Stimulated activated CD4-positive, alpha-beta T cell treated with anti-CD3 and anti-CD28 coated beads, Interleukin-12 subunit alpha, Interleukin-12 subunit beta, amount 100 ng/mL, for 24 hours (primary cell): ENCODE data around the gene ARHGAP22.
"Not testable (repeated sequence)": the region's sequence is repeated elsewhere in the genome, so short reads cannot be mapped to it uniquely, and the experiment has no call there.

Source experiments
- DNase-seq, 2 experiments: peaks; one replicate each; pipeline ENCODE4 v3.0.0-alpha.2; 2020; ENCODE audit warnings: low read depth in 2 of 2

Gene ARHGAP22

DNA sequence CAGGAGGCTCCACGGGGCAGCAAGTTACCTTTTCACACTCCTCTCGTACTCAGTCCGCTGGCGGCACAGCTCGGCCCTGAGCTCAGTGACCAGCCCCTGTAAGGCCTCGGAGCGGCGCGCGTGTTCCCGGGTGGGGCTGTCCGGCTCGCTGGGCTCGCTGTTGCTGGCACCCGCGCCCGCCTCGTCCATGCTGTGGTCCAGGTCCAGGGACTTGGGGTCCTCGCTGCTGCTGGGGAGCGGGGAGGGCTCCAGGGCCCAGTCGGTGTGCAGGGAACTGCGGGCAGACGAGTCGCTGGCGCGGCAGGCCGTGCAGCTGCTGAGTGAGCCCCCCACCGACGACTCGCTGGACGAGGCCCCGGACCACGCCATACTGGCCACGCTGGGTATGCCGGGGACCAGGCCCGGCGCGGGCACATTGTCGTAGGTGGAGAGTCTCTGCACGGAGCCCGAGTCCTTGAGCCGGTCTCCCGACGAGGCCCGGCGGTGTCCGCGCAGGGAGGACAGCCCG, 154.6 kb downstream of the ARHGAP22 start:
- DNase-seq: no peak

DNA sequence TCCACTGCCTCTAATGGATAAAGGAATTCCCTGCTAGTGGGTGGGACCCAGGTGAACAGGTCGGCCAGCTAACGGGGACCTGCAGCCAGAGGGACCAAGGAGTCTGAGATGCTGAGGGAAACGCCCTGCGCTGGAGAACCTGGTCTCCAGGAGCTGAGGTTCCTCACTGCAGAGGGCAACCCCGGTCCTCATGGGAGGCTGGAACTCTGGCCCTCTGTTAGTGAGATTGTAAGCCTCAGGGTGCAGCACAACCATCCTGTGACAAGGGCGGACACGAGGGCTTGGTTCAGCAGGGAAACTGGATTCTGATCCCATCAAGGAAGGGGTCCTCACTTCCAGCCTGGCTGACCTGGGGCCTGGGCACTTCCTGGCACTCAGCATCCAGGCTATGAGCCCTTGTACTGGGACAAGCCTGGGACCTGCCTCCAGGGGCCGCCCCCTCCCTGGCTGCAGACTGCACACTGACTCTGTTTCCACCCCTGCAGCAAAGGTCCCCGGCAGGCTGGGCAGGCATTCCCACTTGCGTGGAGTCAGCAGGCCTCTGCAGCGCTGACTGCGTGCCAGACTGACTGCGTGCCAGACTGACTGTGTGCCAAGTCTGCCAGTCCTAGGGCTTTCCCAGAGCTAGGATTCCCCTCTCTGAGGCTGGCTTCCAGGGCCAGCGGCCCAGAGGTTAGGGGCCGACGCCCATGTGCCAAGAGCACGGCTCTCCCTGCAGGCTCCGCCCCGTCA, 155.2 kb downstream of the ARHGAP22 start:
- DNase-seq: no peak

DNA sequence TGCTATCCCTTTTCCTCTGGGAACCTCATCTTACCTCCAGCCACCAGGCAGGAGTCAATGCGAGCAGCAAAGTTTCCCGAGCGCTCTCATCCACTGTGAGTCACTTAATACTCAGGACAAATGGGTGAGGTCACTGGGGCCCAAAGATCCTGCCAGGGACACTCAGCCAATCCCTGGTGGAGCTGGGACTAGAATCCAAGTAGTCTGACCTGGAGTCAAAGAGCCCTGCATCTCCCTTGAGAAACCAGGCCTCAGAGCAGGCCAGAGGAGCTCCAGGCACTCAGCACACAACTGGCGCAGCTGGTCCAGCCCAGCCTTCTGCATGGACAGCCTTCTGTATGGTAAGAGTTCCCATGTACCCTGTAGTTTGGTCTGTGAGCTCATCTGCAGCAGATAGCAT, 156.1 kb downstream of the ARHGAP22 start:
- DNase-seq: no peak

DNA sequence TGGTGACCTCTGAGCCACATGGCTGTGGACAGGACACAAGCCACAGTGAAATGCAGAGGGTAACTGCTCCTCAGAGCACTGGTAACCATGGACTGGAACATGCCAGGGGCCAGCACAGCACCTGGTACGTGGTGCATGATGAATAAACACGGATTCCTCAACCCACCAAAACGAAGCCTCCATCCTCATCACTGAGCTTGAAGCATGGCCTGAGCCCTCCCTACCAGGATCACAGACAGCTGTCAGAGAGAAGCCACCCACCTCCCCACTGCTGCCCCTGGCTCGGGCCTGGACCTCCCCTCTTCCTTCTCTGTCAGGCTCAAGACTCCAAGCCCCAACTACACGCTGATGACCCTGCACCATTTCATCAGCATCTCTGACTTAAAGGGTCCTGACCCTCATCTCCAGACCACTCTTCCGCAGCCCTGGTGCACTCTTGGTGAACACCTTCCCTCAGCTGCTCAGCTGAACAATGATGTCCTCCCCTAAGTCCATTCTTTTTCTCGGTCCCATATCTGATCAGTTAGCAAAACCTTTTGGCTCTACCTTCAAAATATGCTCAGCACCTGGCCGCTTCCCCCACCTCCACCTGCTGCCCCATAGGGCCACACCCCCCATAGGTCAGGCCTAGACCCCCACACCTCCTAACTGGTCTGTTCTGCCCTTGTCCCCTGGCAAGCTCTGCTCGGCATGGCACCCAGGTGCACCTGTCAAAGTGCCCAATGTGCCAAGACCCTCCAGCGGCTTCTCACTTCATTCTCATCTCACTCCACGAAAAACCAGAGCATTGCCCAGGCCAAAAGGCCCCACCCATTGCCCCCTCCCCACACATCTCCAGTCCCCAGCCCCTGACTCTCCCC, 157.3 kb downstream of the ARHGAP22 start:
- no peak for DNase-seq

DNA sequence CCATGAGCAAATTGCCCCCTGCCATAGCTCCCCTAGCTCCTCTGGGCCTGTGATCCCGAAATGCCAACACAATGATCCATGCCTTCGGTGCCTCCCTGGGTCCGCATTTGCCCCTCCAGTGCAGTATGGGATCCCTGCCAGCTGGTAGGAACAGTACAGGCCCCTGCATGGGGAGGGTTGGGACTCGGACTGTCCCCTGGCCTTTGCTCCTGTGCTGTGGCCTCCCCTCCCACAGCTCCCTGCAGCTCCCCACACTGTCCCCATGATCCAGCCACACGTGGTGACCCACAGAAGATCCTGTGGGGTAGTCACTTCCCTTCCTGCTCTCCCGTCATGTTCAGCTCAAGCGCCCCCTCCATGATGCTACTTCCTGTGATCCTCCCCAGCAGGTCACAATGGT, 158.1 kb downstream of the ARHGAP22 start:
- DNase-seq: no peak

DNA sequence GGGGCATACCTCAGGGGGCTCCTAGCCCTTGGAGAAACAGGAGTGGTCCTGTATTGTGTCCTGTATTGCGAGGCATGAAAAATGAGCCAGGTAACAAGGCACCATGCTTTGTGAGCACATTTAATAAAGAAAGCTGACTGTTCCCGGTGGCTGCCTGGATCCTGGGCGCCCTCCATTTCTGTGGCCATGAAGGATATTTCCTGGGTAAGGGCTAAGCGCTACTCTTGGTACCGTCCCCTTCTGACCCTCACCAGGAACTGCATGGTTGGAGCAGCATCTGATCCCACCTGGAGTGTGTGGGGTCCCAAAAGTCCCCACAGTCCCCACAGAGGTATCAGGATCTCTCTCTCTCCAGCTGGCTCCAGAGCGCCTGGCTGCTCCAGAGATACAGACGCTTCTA, 158.9 kb downstream of the ARHGAP22 start:
- no peak for DNase-seq

DNA sequence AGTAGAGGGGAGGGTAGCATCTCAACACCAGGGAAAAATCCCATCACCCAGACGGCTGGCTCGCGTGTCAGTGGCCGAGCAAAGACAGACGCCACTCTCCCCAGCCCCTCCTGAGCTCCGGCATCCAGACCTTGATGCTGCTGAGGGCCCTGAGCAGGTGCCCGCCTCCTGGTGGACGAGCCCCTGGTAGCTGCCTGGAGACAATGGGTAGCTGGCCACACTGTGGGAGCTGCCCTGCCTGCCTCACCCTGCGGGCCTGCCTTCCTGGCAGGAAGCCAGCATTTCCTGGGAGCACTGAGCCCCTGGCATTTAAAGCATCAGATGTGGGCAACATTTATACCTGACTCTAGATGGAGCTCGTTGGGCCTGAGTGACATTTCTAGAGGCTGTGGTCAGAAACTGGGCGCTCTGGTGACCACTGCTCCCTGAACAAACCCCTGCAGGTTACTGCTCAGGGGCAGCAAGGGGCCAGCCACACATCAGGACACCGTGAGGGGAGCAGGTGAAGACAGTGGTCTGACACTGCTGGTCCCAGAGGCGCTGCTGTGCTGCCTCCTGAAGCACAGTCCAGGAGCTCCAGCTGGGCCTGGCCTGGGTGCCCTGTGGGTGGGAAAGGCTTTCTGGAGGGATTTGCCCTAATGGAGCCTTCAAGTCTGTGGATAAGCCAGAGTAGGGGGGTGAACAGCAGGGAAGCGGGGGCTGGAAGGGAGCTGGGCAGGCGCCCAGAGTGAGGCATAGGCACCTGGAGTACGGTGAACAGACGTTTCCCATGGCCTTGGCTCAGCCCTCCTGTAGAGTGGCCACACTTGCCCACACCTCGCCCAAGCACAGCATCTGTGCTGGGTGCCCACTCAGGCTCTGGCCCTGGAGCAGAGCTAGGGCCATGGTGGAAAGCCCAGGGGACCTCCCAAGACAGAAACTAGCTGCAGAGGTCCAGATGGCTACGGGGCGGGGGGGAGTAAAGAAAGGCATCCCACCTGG, 159.7 kb downstream of the ARHGAP22 start:
- no peak for DNase-seq

DNA sequence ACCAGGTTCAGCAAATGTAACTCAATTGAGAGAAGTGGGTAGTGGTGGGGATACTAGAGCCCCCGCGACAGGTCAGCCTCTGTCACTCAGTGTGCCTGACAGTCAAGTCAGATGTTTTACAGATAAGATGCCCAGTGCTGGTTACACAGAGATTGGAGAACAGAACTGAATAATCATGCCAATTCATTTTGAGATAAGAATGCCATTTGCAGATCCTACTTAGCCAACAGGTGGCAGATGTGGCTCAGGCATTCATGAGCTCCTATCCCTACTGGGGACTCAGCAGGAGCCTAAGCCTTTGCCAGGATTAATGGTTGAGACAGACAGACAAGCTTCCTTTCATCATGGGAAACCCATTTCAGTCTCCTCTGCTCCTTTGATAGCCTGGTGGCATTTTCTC, 160.6 kb downstream of the ARHGAP22 start:
- DNase-seq: no peak

DNA sequence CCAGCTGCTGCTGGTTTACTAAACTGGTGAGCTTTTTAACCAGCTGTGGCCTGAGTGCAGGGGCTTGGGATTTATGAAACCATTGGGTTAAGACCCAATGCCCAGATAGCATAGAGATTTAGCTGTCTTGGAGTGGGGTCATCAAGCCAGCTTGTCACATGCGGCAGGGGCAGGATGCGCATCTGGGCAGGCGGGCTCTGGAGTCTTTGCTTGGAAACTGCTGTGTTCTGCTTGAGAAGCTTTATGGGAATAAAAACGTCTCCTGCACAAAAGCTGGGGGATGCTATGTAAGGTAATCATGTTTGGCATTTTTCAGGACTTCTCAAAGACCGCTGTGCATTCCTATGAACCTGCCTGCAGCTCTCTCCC, 162.1 kb downstream of the ARHGAP22 start:
- no peak for DNase-seq

DNA sequence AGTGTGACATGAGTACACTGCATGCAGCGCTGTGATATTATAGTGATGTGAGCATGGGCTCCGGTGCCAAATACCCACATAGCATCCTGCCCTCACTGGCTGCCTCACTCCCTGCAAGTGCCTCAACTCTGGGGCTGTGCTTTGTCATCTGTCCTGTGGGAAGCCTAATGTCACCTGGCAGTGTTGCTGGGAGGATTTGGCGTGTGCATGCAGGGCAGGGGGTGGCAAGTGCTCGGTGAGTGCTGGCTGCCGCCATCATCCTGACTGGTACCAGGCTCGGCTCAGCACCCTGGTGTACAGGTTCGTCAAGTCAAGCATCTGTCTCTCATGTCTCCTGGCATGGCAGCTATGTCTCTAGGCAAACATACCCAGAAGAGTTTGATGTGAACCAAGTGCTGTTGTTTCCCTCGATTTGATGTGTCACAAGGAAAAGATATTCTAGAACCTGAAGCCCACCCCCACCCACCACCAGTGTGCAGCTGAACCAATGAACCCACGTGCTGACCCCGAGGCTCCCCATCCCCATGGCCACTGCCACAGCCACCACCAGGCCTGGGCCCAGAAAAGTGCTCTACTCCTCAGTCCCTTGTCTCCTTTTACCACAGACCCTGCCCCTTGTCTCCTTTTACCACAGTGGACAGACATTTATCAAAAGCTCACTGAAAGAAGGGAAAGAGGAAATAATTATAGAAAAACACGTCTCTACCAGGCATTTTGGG, 162.6 kb downstream of the ARHGAP22 start:
- DNase-seq: no peak

DNA sequence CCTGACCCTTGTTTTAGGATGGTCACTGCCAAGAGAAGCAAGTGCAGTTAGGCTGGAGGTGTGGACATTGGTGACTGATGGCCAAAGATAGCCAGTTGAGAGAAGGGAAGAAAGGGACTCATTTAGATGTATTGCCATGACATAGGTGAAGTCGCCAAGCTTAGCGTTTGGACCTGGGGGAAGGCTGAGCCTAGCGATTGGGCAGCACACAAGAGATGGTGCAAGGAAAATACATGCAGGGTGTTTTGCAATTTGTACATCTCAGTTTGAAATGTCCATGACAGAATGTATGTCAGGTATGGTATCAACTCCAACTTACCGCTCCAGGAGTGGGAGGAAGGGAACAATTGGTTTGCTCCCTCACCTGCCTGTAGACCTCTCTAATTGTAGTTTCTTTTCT, 164.1 kb downstream of the ARHGAP22 start:
- DNase-seq: no peak

DNA sequence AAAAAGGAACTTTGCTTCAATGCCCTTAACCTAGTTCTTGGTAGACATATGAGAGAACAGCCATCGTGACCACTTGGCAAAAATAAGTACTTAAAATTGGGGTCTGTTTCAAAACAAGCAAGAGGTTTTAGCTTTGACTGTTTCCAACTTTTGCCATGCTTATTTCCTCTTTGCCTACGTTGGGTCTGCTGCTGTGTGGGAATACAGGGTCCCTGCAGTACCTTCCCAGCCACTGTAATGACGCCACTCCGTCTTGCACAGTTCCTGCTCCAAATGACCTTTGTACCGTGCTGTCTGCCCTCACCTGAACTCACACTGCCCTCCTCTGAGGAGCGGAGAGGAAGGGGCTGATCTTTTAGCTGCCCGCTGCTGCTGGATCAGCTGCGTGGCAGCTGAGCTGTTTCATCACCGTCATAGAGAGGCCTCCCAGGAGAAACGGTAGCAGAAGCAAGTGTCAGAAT, 165.3 kb downstream of the ARHGAP22 start:
- no peak for DNase-seq

DNA sequence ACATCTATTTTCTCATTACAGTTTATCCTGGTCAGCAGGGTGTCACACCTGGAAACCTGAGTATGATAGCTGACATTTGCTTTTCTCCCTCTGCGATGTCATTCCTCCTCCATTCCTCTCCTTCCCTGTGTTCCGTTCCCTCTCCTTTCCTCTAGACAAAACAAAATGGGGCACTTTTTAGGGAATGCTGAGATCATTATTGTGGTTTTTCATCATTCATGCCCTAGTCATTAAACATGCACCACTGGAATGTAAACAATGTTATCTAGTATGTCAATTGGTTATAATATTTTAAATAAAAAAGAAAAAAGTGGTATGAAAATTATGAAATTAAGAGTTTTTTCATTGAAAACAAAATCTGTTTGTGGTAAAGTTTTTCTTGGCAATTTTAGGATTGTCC, 165.8 kb downstream of the ARHGAP22 start:
- DNase-seq: no peak

DNA sequence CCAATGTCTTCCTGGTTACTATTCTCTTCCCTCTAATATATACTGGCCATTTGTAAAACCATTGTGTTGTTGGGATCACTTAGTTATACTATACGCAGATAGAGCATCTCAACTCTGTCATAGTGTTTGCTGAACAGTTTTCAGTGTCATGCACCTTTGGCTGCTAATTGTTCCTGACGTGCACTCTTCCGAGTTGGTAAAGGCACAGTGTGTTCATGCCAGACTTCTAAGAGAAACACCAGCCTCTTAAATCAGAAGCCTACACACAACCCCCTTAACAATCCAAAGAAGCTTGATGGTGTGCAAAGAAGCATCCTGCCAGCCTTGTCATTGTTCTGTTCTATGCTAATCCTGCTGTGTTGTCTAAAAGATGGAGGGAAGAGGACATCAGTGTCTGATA, 167.3 kb downstream of the ARHGAP22 start:
- no peak for DNase-seq

DNA sequence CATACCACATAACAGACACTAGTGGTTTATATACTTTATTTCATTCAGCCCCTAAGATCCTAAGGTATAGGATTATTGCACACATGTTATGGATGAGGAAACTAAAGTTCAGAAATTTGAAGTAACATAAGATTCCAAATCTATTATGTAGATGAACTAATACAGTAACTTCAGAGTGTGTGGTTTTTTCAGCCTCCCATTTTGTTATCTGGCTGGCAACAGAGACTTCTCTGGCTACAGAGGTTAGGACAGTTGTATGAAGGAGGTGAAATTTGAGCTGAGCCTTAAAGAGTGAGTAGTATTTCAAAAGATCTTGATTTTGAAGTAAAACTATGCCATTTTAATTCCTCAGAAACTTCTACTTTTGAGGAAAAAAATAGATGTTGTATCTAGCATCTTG, 173.0 kb downstream of the ARHGAP22 start:
- no peak for DNase-seq

DNA sequence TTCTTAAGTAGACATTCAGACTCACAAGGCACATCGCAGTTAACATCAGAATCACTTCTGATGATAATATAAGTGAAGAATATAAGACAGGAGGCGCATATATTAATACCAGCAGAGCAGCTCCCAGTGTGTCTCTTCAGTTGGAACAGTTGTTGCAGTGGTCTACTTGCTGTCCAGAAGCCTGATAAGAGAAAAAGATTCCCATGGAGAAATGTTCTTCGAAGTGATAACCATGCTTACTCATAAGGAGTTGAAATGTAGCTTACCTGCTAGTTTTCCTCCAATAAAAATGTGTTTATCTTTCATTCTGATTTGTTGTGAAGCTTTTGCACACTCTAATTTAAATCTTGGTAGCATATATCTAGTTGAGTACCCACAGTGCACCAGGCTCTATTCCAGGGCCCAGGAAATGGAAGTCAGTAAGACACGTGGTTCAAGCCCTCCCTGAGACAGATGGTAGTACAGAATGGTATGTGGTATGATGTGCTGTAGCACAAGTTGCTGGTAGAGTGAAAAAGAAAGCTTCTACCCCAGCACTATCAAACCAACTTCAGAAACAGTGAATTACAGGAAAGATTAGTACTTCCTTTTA, 174.4 kb downstream of the ARHGAP22 start:
- no peak for DNase-seq

DNA sequence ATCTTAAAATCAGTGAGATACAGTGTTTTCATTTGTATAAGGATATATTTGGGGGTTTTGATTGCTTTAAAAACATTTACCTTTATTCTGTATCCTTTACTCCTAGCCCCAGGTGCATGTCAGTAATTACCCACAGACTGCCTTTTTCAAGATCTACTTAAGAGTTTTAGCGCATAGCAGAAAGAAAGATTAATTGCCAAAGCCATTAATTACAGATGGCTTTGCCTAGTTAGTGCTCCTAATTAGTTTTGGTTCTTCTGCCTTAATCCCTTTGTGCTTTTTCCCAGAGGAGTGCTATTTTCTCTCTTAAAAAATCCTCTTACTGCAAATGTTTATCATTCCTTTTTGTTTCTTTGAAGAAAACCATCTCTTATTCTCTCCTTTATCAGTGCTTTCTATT, 175.6 kb downstream of the ARHGAP22 start:
- DNase-seq: no peak

DNA sequence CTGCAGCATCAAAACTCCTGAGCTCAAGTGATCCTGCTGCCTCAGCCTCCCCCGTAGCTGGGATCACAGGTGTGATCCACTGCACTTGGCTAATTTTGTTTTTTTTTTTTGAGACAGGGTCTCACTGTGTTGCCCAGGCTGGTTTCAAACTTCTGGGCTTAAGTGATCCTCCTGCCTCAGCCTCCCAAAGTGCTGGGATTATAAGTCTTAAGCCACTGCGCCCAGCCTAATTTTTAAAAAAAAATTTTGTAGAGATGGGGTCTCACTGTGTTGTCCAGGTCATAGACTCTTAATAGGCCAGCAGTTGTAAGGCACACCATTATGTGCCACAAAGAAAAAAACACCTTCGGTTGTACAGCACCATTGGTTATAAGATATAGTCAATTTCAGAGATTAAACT, 176.0 kb downstream of the ARHGAP22 start:
- DNase-seq: no peak

DNA sequence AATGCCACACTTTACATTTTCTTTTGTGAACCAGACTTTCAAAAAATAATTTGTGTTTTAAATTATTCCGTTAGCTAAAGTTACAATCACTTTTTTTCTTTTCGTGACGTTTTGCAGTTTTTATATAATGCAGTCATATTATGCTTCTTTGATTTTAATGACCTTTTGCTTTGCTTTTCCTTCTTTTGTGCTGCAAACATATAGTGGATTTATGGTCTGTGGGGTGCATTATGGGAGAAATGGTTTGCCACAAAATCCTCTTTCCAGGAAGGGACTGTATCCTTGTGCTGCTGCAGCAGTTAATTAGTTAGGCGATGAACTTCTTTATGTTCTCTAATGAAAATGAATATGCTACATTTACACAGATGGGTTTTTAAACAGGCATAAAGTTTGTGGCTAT, 181.0 kb downstream of the ARHGAP22 start:
- no peak for DNase-seq

DNA sequence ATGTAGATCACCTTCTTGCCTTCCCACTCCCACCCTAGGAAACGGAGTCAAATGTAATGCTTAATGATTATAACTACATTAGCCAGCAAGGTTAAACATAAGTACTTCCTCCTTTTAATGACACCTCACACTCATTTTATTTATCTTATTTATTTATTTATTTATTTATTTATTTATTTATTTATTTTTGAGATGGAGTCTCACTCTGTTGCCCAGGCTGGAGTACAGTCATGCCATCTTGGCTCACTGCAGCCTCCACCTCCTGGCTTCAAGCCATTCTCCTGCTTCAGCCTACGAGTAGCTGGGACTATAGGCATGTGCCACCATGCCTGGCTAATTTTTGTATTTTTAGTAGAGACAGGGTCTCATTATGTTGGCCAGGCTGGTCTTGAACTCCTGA, 183.0 kb downstream of the ARHGAP22 start:
- not testable (repeated sequence) for DNase-seq

DNA sequence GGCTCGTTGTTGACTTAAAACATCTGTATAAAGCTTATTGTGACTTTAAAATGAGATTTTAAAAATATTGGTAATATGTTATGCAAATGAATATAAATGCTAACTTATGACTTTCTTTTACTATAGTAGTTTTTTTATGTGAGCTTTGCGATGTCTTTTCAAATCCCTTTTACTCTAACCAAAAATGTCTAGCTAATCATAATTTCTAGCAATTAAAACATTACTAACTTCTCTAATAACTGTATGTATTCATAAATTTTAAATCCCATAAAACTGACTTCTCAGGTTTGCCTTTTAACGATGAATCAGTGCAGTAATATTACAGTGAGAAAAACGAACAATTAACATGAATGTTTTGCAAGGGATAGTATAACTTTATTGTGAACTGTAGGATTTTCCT, 185.2 kb downstream of the ARHGAP22 start:
- no peak for DNase-seq
